Measurements from ENCODE around the gene FCHSD1. TPM values are rescaled to one million over a fixed set of nuclear protein-coding genes. Genes with fewer than 3 reads are reported as not detected.

Gene FCHSD1
- 15.3 and 15.7 TPM in 2 replicates for total RNA-seq

DNA sequence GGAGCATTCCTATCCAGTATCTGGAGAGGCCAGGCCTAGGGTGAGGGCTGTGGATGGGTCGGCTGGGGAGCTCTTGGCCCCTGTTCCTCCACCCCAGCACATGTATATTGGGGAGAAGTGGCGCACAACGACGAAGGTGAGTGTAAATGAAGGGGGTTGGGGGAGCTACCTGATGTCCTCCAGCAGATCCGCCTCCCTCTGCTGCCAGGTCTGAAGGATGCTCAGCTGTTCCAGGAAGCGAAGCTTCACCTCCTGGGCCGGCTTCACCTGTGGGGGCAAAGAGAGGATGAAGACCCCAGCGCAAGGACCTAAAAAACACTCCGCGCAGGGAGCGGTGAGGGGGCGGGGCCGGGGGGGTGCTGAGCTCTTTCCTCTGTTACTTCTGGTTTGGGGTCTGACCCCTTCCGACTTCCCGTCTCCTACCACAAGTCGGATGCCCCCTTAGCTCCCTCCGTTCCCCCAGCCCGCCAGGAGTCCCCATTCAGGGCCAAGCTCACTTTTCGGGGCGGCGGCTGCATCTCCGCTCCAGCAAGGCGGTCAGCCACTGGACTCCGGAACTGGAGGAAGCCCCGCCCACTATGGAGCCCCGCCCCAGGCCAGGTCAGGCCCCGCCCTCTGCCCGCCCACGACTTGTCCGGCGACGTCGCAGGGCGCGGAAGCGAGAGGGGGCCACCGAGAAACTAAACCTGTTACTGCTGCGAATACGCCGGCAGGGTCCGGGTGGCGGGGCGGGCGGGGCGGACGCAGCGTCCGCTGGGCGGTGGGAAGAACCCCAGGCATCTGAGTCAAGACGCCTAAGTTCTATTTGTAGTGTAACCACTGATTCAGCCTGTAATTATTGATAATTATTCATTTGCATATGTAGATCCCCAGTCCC is at the start of gene FCHSD1:
Gene FCHSD1, minus strand, starts transcription at position 568 of the 877 bp plus-strand sequence. Its CDS starts 50 bp downstream, at position 518.

DNA sequence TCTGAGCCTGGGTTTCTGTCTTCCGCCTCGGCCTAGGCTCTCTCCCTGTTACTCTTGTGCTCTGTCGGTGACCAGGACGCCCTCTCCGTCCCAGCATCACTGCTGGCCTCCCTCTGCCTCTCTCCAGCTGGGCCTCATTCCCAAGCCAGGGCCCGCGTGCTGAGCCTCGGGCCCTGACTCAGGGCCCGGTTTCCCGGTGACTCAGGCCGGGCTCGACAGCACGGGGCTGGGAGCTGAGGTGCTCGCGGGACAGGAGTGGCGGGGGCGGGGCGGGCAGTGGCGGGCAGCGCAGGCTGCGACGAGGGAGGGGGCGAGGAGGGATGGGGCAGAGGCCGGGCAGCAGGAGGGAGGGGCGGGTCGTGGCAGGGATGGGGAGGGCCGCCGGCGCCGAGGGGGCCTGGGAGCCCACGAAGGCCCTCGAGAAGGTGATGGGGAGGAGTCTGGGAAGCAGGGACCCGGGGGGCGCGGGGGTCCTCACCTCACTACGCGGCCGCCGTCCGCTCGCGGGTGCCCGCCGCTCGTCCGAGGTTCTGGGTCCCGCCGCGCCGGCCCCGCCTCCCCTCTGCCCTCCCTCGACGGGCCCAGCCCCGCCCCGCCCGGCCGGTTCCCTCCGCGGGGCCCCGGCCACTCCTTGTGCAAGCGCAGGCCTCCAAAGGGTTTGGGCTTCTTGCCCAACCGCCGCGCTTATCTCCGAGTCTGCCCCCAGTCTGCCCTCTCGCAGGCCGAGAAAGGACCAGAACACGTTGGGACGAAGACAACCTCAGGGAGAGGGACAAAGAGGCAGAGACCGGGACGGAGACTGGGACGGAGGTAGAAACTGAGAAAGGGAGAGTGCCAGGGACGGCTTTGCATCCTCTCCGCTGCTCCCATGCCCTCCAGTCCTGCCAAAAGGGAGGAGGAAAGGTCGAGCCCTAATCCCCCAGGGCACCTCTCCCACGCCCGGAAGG is 30.8 kb upstream of the FCHSD1 start, which contains the start of gene ARAP3:
Gene ARAP3, minus strand, starts transcription at position 536 of the 947 bp plus-strand sequence. CDS start 1,744 bp downstream, outside the sequence.

DNA sequence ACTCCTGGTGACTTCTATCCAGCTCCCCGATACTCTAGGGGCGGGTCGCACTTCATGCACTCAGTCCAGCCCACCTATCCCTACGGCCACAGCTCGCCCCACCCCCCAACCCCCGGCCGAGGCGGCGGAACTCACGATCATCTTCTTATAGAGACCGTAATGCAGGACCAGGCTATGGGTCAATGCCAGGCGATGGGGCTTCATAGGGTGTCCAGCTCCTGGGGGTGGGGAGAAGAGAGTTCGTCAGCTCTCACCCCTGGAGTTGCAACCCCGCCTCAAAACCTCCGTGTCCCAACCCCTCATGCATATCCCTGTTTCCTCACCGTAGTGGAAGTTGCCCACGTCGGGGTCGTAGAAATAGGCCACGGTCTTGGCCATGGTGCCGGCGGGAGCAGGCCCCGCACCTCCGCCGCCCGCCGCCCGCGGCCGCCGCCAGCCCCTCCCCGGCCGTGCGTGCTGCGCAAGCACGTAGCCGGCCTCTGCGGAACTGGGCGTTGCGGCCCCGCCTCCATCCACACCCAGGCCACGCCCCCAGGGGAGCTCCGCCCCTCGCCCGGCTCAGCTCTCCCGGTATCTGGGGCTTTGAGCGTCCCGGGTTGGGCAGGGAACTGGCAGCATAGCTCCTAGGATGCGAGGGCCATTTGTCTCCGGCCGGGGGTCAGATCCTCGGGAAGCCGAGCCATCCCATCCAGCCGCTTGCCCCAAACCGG is 14.7 kb downstream of the FCHSD1 start, which contains the start of the genes HDAC3 and RELL2:
Gene HDAC3, minus strand, starts transcription at position 437 of the 710 bp plus-strand sequence. Its CDS starts 59 bp downstream, at position 378.
Gene RELL2, plus strand, starts transcription at position 585 of the 710 bp plus-strand sequence. CDS start 1,229 bp downstream, outside the sequence.

DNA sequence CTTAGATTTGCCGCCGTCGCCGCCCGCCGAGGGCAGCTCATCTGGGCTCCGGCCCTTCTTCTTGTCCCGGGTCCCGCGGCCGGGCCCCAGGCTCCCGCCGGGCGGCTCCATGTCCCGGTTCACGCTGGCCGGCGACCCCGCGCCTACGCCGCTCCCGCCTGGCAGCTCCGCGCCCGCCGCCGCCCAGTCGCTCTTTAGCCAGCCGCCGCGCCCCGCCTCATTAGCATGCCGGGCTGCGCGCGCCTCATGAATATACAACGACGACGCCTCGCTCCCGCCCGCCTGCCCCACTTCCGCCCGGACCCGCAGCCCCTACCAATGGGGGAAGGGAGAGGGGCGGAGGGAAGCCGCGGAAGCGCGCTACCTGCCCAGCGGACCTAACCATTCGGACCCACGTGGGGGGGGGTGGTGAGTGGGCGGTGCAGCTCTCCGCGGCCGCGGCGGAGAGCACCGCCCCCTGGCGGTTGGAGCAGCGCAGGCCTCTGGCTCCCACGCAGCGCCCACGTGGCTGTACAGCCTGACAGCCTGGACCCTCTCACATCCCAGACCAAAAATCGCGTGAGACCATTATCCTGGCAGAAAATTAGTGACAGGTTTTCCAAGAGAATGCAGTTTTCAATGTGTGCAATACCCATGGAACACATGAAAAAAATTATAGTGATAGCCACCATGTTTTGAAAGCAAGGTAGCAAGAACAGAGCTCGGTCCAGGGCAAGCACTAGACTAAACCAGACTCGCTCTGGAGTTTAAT is 32.2 kb downstream of the FCHSD1 start, which contains the start of gene DIAPH1:
Gene DIAPH1, minus strand, starts transcription at position 197 of the 751 bp plus-strand sequence. Its CDS starts 86 bp downstream, at position 111.

Other genes with a start within 250 kb of the FCHSD1 start
- 1.4 and 2.6 TPM in 2 replicates for gene PCDHGA9, start 248.6 kb downstream of the FCHSD1 start, total RNA-seq
- 1.4 and 2.1 TPM in 2 replicates for gene PCDHGB6, start 243.4 kb downstream of the FCHSD1 start, total RNA-seq
- 3.4 and 5.0 TPM in 2 replicates for gene PCDHGA10, start 238.4 kb downstream of the FCHSD1 start, total RNA-seq
- gene PCDHGB7, start 233.7 kb downstream of the FCHSD1 start, total RNA-seq = 7.8 and 14.4 TPM in 2 replicates
- 10.2 and 12.8 TPM in 2 replicates for gene PCDHGA11, start 230.4 kb downstream of the FCHSD1 start, total RNA-seq
- 26.7 and 27.1 TPM in 2 replicates for gene PCDHGA12, start 220.9 kb downstream of the FCHSD1 start, total RNA-seq
- 40.8 and 83.1 TPM in 2 replicates for gene PCDHGC3, start 175.5 kb downstream of the FCHSD1 start, total RNA-seq
- under 0.01 and 0.18 TPM in 2 replicates for gene PCDHGC4, start 166.4 kb downstream of the FCHSD1 start, total RNA-seq
- 0.54 and 0.65 TPM in 2 replicates for gene PCDHGC5, start 162.3 kb downstream of the FCHSD1 start, total RNA-seq
- gene DIAPH1, start 32.4 kb downstream of the FCHSD1 start, total RNA-seq = 23.6 and 26.7 TPM in 2 replicates
- 46.9 and 54.3 TPM in 2 replicates for gene HDAC3, start 14.6 kb downstream of the FCHSD1 start, total RNA-seq
- gene RELL2, start 14.4 kb downstream of the FCHSD1 start, total RNA-seq = 2.8 and 5.8 TPM in 2 replicates
- gene ARAP3, start 30.8 kb upstream of the FCHSD1 start, total RNA-seq = 6.9 and 7.1 TPM in 2 replicates
- 14.8 and 18.3 TPM in 2 replicates for gene PCDH1, start 227.0 kb upstream of the FCHSD1 start, total RNA-seq